DMS79 treated with DMSO at 0.1 percent for 48 hours (cell line): ENCODE data around the gene GPR32.
"Not testable (repeated sequence)": the region's sequence is repeated elsewhere in the genome, so short reads cannot be mapped to it uniquely, and the experiment has no call there.

Experiments used
- DNase-seq: peaks from one replicate; lab custom pipeline; 2025; lab: John Stamatoyannopoulos, UW

Gene GPR32

DNA sequence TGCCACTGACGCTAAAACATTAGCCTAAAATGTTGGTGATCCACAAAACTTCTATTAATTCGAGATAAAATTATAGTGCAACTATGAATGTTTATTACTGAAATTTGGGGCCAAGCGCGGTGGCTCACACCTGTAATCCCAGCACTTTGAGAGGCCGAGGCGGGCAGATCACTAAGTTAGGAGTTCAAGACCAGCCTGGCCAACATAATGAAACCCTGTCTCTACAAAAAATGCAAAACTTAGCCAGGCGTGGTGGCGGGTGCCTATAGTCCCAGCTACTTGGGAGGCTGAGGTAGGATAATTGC lies 13.5 kb downstream of the GPR32 start:
- DNase-seq, result not testable (repeated sequence)

DNA sequence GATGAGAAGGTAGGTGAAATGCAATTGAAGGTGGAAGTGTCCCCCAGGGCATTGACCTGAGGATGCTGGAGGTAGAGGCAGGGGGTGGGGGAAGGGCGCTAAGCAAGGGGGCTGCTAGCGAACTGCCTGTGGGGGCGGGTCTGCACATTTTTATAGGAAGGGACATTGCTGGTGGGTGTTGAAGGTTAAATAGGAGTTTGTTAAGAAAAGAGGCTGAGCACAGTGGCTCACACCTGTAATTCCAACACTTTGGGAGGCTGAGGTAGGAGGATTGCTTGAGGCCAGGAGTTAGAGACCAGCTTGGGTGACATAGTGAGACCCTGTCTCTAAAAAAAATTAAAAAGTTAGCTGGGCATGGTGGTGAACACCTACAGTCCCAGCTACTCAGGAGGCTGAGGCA lies 14.4 kb downstream of the GPR32 start:
- DNase-seq, result no peak

DNA sequence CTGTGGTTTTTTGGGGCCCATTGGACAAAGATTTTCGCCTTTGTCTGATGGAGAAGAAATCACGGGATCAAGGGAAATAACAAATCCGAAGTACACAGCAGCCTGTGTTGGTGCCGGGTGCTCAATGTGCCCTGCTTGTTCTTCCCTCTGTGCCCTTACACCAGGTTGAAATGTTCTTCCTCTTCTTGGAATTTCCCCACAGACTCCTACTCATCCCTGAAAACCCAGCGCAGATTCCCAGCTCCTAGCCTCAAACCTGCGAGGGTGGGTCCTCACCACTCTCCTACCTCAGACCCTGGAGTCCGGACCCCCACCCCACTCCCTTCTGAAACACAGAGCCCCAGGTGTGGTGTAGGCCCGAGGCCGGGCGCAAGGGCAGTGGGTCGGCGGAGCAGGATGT lies 15.1 kb downstream of the GPR32 start:
- DNase-seq, result no peak

DNA sequence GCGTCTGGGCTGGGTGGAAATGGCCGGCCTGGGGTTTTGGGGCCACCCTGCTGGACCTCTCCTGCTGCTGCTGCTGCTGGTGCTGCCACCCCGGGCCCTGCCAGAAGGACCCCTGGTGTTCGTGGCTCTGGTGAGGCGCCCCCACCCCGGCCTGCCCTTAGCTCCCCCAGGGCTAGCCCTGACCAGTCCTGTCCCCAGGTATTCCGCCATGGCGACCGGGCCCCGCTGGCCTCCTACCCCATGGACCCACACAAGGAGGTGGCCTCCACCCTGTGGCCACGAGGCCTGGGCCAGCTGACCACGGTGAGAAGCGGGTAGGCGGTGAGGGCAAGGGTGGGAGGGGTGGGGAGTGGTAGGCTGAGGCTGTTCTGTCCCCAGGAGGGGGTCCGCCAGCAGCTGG lies 20.1 kb downstream of the GPR32 start, which contains the start of gene ACP4:
ACP4 (plus strand) TSS at position 20 of the 400 bp plus-strand sequence; CDS start at position 20, 0 bp downstream.
- DNase-seq, result no peak

DNA sequence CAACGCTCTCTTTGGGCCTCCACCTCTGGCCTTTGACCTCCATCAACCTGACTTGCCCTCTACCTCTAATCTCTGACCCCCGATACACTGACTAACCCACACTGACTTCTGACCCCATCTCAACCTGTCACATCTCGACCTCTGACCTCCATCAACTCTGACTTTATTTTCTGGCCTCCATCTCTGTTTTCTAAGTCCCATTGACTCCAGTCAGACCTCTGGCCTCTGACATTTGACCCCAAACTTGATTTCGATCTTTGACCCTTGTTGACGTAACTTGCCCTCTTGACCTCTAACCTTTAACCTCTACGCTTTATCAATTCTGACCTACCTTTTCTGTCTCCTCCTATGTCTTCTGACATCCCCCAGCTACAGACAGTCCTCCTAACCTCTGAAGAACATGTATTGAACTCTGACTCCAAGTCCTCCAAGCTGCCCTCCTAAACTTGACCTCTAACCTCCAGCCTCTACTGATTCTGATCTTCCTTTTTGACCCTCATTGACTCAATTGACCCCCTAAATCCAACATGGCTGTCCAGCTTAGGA lies 20.7 kb downstream of the GPR32 start:
- DNase-seq, result no peak

DNA sequence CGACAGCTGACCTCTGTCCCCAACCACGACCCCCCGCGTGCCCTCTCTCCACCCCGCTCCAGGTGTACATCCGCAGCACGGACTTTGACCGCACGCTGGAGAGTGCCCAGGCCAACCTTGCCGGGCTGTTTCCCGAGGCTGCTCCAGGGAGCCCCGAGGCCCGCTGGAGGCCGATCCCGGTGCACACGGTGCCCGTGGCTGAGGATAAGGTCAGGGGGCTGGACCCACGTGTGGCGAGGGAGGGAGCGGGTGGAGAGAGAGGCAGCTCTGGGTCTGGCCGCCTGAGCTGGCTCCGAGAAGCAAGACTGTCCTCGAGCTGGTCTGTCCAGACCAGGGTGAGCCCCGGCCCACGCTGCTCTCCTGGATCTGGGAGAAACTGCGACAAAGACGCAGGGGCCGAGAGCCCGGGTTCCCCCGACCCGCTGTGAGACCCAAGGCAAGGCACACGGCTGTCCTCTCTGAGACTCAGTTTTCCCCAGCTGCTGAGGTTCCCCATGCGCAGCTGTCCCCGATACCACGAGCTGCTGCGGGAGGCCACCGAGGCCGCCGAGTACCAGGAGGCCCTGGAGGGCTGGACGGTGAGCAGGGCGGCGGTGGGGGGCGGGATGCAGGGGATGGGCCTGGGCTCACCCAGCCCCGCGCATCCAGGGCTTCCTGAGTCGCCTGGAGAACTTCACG lies 21.5 kb downstream of the GPR32 start:
- DNase-seq, result no peak

DNA sequence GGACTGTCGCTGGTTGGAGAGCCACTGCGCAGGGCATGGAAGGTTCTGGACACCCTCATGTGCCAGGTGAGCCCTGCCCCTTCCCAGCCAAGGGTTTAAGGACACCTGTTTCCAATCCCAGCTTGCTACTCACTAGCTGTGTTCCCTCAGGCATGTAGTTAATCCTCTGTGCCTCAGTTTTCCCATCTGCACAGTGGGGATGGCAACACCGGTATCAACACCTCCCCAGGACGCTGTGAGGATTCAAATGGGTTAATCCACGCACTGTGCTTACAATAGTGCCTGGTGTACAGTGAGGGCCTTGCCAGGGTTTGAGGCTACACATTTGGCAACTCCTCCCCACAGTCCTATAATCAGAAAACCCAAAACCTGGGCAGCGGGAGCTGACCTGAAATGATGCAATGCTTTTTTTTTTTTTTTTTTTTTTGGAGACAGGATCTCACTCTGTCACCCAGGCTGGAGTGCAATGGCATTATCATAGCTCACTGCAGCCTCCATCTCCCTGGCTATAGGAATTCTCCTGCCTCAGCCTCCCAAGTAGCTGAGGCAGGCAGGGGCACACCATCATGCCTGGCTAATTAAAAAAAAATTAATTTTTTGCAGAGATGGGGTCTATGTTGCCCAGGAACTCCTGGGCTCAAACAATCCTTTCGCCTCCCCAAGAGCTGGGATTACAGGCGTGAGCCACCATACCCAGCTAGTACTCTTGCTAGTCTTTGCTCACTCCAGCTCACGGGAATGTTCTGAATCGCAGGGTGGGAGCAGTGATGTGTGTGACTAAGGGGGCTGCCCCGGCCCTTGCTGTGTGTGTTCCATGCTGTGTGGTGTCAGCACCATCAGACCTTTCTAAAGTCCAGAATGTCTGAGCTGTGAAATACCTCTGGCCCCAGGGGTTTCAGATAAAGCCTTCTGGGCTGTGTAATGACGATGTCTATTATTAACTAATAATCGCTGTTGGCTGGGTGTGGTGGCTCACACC lies 22.3 kb downstream of the GPR32 start:
- DNase-seq, result no peak

DNA sequence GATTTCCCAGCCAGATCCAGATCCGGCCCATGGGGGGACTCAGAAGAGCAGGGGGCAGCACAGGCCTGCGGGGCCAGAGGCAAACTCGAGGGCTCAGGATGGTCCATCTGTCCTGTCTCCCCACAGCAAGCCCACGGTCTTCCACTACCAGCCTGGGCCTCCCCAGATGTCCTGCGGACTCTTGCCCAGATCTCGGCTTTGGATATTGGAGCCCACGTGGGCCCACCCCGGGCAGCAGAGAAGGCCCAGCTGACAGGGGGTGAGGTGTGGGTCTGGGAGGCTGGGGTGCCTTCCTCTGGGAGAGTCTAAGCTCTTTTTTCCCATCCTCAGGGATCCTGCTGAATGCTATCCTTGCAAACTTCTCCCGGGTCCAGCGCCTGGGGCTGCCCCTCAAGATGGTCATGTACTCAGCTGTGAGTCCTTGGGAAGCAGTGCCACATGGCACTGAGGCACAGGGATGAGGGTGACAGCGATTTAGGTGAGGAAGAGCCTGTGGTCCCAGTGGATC lies 23.3 kb downstream of the GPR32 start:
- no peak for DNase-seq

DNA sequence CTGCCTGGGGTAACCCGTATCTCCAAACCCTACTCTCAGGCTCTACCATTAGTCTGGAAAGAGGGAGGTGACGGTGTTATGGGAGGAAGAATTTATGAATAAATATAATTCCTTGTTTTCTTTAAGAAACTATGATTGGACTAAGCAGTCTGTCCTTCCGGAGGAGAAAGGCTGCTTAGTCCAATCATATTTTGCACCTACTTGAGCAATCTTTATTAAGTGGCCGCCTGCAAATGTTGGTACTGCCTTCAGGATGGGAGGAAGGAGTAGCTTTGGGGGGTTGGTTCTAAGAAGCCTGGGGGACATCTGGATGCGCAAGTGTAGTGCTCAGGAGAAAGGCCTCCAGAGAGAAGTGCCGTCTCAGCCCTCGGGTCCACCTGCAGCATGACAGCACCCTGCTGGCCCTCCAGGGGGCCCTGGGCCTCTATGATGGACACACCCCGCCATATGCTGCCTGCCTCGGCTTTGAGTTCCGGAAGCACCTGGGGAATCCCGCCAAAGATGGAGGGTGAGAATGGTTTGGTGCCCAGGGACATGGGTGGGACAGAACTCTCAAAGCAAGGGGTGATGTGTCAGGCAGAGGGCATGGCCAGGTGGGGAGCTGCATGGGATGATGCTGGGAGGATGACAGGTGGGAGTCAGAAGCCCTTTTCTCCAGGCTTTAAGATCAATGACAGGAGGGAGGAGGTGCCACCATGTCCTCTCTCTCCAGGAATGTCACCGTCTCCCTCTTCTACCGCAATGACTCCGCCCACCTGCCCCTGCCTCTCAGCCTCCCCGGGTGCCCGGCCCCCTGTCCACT lies 24.0 kb downstream of the GPR32 start:
- no peak for DNase-seq

DNA sequence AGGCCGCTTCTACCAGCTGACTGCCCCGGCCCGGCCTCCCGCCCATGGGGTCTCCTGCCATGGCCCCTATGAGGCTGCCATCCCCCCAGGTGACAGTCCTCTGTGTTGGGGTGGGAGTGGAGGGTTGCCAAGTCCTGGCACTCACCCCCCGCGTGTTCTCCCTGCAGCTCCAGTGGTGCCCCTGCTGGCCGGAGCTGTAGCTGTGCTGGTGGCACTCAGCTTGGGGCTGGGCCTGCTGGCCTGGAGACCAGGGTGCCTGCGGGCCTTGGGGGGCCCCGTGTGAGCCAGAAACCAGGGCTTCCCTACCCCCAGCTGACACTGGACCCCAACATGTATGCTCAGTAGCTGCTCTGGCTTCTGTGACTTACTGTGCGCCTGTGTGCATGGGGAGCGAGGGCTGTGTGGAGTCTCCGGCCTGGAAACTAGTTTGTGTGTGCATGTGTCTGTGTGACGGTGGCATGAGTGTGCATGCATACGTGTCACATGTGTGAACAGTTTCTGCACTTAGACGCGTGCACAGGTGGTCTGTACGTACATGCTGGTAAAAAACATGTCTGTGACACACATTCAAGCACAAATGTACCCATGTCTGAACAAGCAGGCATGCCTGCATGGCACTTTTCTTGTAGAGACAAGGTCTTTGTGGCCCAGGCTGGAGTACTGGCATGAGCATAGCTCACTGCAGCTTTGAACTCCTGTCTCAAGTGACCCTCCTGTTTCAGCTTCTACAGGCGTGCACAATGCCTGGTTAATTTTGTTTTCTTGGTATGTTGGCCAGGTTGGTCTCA lies 24.8 kb downstream of the GPR32 start:
- no peak for DNase-seq

DNA sequence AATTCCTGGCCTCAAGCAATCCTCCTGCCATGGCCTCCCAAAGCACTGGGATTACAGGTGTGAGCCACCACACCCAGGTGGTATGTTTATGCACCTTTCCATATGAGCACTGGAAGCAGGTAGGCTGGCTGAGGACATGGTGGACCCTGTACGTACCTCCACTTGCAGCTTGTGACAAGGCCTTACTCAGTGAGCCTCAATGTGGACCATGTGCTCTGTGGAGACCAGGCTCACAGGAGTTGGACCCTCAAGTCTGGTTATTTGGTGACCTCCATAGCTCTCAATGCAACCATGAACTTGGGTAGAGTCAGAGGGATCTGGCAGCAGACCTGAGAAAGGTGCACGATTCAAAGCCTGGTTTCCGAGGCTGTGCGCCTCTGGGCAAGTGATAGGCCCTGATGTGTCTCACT lies 25.4 kb downstream of the GPR32 start:
- no peak for DNase-seq

DNA sequence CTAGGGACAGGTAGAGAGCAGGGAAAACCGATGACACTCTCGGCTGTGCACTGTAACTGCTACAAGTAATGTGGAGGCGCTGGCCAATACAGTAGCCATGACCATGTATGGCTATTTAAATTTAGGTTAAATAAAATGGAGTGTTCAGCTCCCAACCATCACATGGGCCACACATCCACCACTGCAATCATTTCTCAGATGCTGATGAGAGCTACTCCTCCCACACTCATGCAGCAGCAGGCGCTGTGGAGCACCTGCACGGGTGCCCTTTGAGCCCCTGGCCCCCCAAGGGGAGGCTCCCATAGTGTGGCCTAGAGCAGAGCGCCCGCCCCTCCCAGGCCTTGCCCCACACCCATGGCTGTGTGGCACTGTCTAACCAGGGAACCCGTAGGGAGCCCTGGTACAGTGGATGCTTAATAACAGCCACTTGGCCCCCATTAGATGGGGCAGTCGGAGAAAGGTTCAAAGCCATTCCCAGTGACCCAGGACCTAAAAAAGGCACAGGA lies 25.9 kb downstream of the GPR32 start:
- DNase-seq, result no peak

DNA sequence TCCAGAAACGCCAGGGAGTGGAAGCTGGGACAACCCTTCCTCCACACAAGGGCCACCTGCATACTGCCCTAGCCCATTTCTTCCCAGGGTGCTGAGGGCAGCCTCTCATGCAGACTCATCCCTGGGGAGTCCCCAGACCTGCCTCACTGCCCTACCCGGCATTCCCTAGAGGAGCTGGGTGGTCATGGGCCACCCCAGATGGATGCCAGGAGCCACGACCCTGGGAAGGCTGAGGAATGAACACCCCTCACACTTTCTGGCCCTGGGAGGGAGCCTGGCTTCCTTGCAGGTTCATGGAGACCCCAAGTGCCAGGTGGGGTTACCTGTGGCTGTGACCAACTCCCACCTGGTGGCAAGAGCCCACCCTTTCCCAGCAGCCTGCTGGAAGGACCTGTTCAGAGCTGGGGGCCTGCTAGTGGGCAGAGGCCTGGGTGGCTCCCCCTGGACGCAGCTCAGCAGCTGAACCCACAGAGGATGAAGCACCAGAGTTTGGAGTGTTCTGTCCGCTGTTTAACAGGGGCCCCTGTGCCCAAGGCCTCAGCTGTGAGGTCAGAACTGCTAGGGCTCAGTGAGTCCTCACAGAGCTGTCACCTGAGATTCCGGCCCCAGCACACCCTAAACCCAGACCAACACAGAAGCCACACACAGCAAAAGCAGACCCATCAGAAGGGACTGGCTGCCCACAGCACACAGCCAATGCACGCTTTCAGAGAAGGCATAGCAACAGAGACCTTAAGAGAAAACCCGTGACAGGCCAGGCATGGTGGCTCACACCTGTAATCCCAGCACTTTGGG lies 26.6 kb downstream of the GPR32 start:
- DNase-seq, result no peak

DNA sequence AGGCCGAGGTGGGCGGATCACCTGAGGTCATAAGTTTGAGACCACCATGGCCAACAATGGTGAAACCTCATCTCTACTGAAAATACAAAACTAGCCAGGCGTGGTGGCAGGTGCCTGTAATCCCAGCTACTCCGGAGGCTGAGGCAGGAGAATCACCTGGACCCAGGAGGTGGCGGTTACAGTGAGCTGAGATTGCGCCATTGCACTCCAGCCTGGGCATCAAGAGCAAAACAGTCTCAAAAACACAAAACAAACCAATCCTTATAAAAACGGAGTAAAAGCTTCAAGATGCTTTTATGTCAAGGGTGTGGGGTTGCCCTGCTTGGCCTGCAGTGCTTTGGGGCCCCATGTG lies 27.1 kb downstream of the GPR32 start:
- DNase-seq, result no peak

DNA sequence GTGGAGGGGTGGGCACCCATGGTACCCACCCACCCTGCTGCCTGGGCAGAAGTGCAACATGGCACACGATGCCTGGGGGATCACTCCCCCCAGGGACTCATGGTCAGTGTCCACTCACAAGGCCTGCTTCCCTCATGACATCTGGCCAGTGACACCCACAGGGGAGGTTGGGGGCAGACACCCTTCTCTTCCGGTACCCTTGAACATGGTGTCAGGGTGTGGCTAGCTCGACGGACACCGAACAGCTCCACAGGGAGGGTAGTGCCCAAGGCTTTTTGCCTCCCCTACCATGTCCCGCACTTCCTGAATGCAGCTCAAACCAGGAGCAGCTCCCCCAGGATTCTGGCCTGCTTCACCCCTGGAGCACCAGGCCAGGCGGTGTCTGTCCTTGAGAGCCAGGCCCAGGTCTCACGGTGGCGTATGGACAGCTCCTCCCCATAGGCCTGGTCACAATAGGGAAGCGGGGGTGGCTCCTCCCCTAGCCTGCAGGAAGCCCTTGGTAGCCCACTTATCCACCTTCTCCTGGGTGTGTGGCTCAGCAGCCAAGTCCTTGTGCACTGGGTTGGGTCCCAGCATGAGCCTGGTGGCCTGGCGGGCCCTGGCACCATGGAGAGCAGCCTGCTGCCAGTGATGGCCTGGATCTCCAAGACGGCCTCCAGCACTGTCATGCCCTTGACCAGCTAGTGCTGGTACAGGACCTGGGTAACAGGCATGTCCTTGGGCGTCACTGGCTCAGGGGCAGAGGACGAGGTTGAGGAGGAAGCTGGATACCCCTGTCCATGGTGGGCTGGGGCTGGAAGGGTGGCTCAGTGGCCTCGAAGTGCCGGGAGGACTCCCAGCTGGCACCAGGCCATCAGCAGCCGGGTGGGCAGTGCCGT lies 27.8 kb downstream of the GPR32 start:
- no peak for DNase-seq

DNA sequence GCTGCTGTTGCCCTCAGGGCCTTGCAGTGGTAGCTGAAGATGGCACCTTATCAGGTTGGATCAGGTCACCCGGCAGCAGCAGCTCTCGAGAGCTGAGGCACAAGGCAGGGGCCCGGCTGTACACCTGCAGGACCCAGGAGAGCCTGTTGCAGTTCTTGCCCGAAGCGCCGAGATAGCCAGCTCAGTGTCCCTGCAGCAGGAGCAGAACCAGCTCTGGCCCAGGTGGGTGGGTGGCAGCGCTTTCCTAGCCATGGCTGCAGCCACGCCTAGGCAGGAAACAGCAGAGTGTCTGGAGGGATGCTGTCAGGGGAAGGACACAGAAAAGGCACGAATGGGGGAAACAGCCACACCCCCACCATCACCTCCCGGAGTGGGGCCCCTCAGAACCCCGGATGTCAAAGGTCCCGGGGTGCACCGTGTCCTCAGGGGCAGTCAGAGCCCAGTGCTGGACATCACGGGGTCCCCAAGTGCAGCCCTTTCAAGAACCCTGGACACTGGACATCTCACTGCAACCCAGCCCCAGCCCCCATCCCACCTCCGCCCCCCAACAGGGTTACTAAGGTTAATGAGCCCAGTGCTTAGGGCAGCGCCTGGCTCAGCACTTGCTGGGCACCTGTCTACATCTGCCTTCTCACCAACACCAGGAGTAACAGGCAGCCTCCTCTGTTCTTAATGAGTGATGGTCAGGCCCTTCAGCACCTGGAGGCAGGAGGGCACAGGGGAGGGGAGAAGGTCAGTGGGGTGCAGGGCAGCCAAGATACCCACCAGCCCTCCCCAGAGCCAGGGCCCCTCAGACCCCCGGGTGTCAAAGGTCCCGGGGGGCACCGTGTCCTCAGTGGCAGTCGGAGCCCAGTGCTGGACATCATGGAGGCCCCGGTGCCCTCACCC lies 28.6 kb downstream of the GPR32 start:
- DNase-seq, result no peak

DNA sequence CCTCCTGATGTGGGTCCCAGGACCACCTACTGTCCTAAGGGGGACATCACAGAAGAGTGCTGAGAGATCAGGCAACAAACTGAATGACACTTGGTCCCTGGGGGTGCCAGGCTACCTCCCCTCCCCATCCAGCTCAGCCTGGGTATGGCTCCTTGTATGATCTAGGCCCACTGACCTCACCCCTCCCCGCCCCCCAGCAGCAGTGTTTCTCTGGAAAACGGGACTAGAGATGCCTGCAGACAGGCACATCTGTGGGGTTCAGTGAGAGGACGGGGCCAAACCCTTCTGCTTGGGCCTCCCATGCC lies 29.2 kb downstream of the GPR32 start:
- DNase-seq, result no peak

DNA sequence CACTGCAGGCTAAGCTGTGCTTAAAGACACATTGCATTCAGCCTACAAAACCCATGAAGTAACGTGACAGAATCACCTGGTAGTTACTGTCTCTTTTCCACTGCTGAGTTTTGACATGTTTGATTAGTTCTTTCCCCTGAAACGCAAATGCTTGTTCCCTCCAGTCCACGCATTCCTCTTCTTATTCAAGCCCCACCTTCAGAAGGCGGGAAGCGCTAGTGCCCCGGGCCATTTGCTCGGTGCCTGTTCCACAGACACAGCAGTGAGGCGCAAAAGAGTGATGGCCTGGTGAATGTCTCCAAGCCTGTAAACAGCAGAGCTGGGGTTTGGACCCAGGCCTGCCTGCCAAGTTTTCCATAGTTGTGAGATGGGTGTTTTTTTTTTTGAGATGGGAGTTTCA lies 30.8 kb downstream of the GPR32 start:
- DNase-seq, result no peak
